Medulla oblongata (tissue), 1 donor: Measurements from ENCODE around the gene PDS5B.
"Not testable (repeated sequence)": the region's sequence is repeated elsewhere in the genome, so short reads cannot be mapped to it uniquely, and the experiment has no call there.

Experiments used
- DNase-seq: peaks from one replicate; pipeline ENCODE4 v3.0.0-alpha.2; 2015; ENCODE audit errors: extremely low spot score

Gene PDS5B

GRCh38 chr13:32650705-32651311, 64.6 kb downstream of the PDS5B start:
- peak; percentile 86 for DNase-seq

- no peak for DNase-seq
Measured at GRCh38 chr13:32657309-32657708, 71.1 kb downstream of the PDS5B start.

GRCh38 chr13:32659736-32660135, 73.5 kb downstream of the PDS5B start:
- no peak for DNase-seq

- no peak for DNase-seq
Measured at GRCh38 chr13:32660227-32660626, 74.0 kb downstream of the PDS5B start.

GRCh38 chr13:32661685-32662084, 75.4 kb downstream of the PDS5B start:
- no peak for DNase-seq

- DNase-seq = no peak
Measured at GRCh38 chr13:32663660-32664059, 77.4 kb downstream of the PDS5B start.

GRCh38 chr13:32666990-32667571, 80.8 kb downstream of the PDS5B start:
- no peak for DNase-seq

GRCh38 chr13:32669030-32669646, 82.9 kb downstream of the PDS5B start:
- DNase-seq = peak; percentile 22

GRCh38 chr13:32674503-32674902, 88.3 kb downstream of the PDS5B start:
- DNase-seq = no peak

GRCh38 chr13:32676242-32676641, 90.0 kb downstream of the PDS5B start:
- no peak for DNase-seq

- no peak for DNase-seq
Measured at GRCh38 chr13:32682130-32682529, 95.9 kb downstream of the PDS5B start.

- DNase-seq = peak; percentile 15
Measured at GRCh38 chr13:32682740-32683139, 96.5 kb downstream of the PDS5B start.

GRCh38 chr13:32687275-32687674, 101.0 kb downstream of the PDS5B start:
- DNase-seq = no peak

GRCh38 chr13:32695602-32696250, 109.5 kb downstream of the PDS5B start:
- DNase-seq = no peak

GRCh38 chr13:32707471-32707870, 121.2 kb downstream of the PDS5B start:
- DNase-seq = no peak

- no peak for DNase-seq
Measured at GRCh38 chr13:32713397-32713796, 127.1 kb downstream of the PDS5B start.

GRCh38 chr13:32716201-32716600, 129.9 kb downstream of the PDS5B start:
- DNase-seq = not testable (repeated sequence)

- no peak for DNase-seq
Measured at GRCh38 chr13:32720026-32720425, 133.8 kb downstream of the PDS5B start.

GRCh38 chr13:32721131-32722034, 135.1 kb downstream of the PDS5B start:
- not testable (repeated sequence) for DNase-seq

GRCh38 chr13:32722340-32722739, 136.1 kb downstream of the PDS5B start:
- no peak for DNase-seq

GRCh38 chr13:32723987-32724386, 137.7 kb downstream of the PDS5B start:
- no peak for DNase-seq
